ENCODE measurements around the gene PTPRT.

The PTPRT gene

GRCh38 chr20:43229696-43230095 lies 40.0 kb upstream of the PTPRT start:
- no peak for DNase-seq (ENCODE audit: extremely low spot score)
- TF ChIP-seq, protein P1, sequence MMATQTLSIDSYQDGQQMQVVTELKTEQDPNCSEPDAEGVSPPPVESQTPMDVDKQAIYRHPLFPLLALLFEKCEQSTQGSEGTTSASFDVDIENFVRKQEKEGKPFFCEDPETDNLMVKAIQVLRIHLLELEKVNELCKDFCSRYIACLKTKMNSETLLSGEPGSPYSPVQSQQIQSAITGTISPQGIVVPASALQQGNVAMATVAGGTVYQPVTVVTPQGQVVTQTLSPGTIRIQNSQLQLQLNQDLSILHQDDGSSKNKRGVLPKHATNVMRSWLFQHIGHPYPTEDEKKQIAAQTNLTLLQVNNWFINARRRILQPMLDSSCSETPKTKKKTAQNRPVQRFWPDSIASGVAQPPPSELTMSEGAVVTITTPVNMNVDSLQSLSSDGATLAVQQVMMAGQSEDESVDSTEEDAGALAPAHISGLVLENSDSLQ (IDR thresholded peaks at IDR 0.05), result no peak
- TF ChIP-seq FOXK2 (IDR thresholded peaks at IDR 0.05), result no peak
- TF ChIP-seq LEF1 (IDR thresholded peaks at IDR 0.05; ENCODE audit: borderline replicate concordance), result no peak
- TF ChIP-seq FOXA1 (IDR thresholded peaks at IDR 0.05), result no peak
- no peak for TF ChIP-seq BHLHE40 (IDR thresholded peaks at IDR 0.05; ENCODE audit: borderline replicate concordance)
- TF ChIP-seq NFRKB (IDR thresholded peaks at IDR 0.05), result no peak
- no peak for TF ChIP-seq SUZ12 (IDR thresholded peaks at IDR 0.05)
- TF ChIP-seq ELF4 (IDR thresholded peaks at IDR 0.05), result no peak
- no peak for TF ChIP-seq ZNF384 (IDR thresholded peaks at IDR 0.05)
- no peak for TF ChIP-seq SP1 (IDR thresholded peaks at IDR 0.05)
- TF ChIP-seq CTBP1 (IDR thresholded peaks at IDR 0.05; ENCODE audit: borderline replicate concordance), result no peak
- no peak for TF ChIP-seq ARNT (IDR thresholded peaks at IDR 0.05)
- TF ChIP-seq TARDBP (IDR thresholded peaks at IDR 0.05), result no peak
- no peak for TF ChIP-seq HDGF (IDR thresholded peaks at IDR 0.05; ENCODE audit: borderline replicate concordance)
- TF ChIP-seq L3MBTL2 (conservative IDR thresholded peaks at IDR 0.05), result no peak
- no peak for TF ChIP-seq FOXM1 (IDR thresholded peaks at IDR 0.05; ENCODE audit: borderline replicate concordance)
- ChIA-PET CTCF (no interaction called here), POLR2A (no interaction called here)

- DNase-seq (ENCODE audit: extremely low spot score), result no peak
- TF ChIP-seq SP1 (IDR thresholded peaks at IDR 0.05) (no peak), CTBP1 (IDR thresholded peaks at IDR 0.05; ENCODE audit: borderline replicate concordance) (no peak), FOXA1 (IDR thresholded peaks at IDR 0.05) (no peak), L3MBTL2 (conservative IDR thresholded peaks at IDR 0.05) (no peak), LEF1 (IDR thresholded peaks at IDR 0.05; ENCODE audit: borderline replicate concordance) (no peak), ZNF384 (IDR thresholded peaks at IDR 0.05) (no peak), HDGF (IDR thresholded peaks at IDR 0.05; ENCODE audit: borderline replicate concordance) (no peak), NFRKB (IDR thresholded peaks at IDR 0.05) (no peak)
- TF ChIP-seq, protein P1 (IDR thresholded peaks at IDR 0.05), result no peak
- CTCF ChIA-PET, result no interaction called here
- POLR2A ChIA-PET, result no interaction called here
Observed at GRCh38 chr20:43220612-43221011, 30.9 kb upstream of the PTPRT start.

DNA sequence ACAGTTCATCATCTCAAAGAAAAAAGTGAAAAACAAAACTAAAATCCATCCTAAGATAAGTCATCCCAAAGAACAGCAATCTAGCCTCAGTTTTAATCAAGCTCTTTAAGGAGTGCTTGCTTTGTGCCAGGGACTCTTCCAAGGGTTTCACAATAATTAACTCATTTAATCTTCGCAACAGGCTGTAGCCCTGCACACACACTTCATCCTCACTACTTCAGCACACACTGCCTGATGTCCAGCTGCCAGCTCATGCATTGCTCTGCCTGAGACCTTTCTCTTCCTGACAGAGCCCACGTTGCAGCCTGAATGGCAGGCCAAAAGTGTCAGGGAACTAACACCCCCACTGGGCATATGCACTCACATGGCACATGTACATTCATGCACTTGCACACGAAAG lies 21.2 kb upstream of the PTPRT start:
- ChIA-PET CTCF (no interaction called here), POLR2A (no interaction called here)
- DNase-seq (ENCODE audit: extremely low spot score), result no peak
- no peak for TF ChIP-seq LEF1 (IDR thresholded peaks at IDR 0.05; ENCODE audit: borderline replicate concordance)
- no peak for TF ChIP-seq HDGF (IDR thresholded peaks at IDR 0.05; ENCODE audit: borderline replicate concordance)
- no peak for TF ChIP-seq ARNT (IDR thresholded peaks at IDR 0.05)
- no peak for TF ChIP-seq FOXA1 (IDR thresholded peaks at IDR 0.05)
- TF ChIP-seq BHLHE40 (IDR thresholded peaks at IDR 0.05; ENCODE audit: borderline replicate concordance), result no peak
- no peak for TF ChIP-seq TARDBP (IDR thresholded peaks at IDR 0.05)
- TF ChIP-seq FOXK2 (IDR thresholded peaks at IDR 0.05), result no peak
- TF ChIP-seq, protein P1 (IDR thresholded peaks at IDR 0.05), result no peak
- no peak for TF ChIP-seq SUZ12 (IDR thresholded peaks at IDR 0.05)
- no peak for TF ChIP-seq ZNF384 (IDR thresholded peaks at IDR 0.05)
- no peak for TF ChIP-seq ELF4 (IDR thresholded peaks at IDR 0.05)
- no peak for TF ChIP-seq NFRKB (IDR thresholded peaks at IDR 0.05)
- TF ChIP-seq SP1 (IDR thresholded peaks at IDR 0.05), result no peak
- TF ChIP-seq FOXM1 (IDR thresholded peaks at IDR 0.05; ENCODE audit: borderline replicate concordance), result no peak
- TF ChIP-seq L3MBTL2 (conservative IDR thresholded peaks at IDR 0.05), result no peak
- no peak for TF ChIP-seq CTBP1 (IDR thresholded peaks at IDR 0.05; ENCODE audit: borderline replicate concordance)

- ChIA-PET POLR2A (no interaction called here), CTCF (no interaction called here)
- TF ChIP-seq, protein P1 (IDR thresholded peaks at IDR 0.05), result no peak
- no peak for TF ChIP-seq LEF1 (IDR thresholded peaks at IDR 0.05; ENCODE audit: borderline replicate concordance)
- TF ChIP-seq BHLHE40 (IDR thresholded peaks at IDR 0.05; ENCODE audit: borderline replicate concordance), result no peak
- TF ChIP-seq SP1 (IDR thresholded peaks at IDR 0.05), result no peak
- TF ChIP-seq FOXK2 (IDR thresholded peaks at IDR 0.05), result no peak
- no peak for TF ChIP-seq TARDBP (IDR thresholded peaks at IDR 0.05)
- no peak for TF ChIP-seq ARNT (IDR thresholded peaks at IDR 0.05)
- no peak for TF ChIP-seq FOXA1 (IDR thresholded peaks at IDR 0.05)
- TF ChIP-seq SUZ12 (IDR thresholded peaks at IDR 0.05), result no peak
- no peak for TF ChIP-seq CTBP1 (IDR thresholded peaks at IDR 0.05; ENCODE audit: borderline replicate concordance)
- TF ChIP-seq NFRKB (IDR thresholded peaks at IDR 0.05), result no peak
- TF ChIP-seq ELF4 (IDR thresholded peaks at IDR 0.05), result no peak
- TF ChIP-seq ZNF384 (IDR thresholded peaks at IDR 0.05), result no peak
- no peak for TF ChIP-seq HDGF (IDR thresholded peaks at IDR 0.05; ENCODE audit: borderline replicate concordance)
- no peak for TF ChIP-seq FOXM1 (IDR thresholded peaks at IDR 0.05; ENCODE audit: borderline replicate concordance)
- no peak for TF ChIP-seq L3MBTL2 (conservative IDR thresholded peaks at IDR 0.05)
- no peak for DNase-seq (ENCODE audit: extremely low spot score)
Observed at GRCh38 chr20:43209831-43210230, 20.1 kb upstream of the PTPRT start.

DNA sequence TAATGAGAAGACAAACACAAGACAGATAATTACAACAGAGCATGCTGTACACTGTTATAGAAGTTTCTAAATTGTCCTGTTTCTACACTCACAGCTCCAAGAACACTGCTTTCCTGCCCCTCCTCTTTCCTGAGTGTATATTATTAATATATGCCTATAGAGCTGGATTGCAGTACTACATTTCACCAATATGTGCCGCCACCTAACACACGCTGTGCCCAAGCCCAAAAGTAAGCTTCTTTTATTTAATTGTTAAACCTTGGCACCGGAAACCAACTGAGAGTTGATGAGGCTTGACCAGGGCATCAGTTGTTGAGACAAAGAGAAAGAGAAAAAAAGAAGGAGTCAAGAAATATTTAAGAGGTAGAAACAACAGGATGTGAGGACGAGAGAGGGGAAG lies 16.0 kb upstream of the PTPRT start:
- TF ChIP-seq ZNF384 (IDR thresholded peaks at IDR 0.05) (no peak), FOXM1 (IDR thresholded peaks at IDR 0.05; ENCODE audit: borderline replicate concordance) (no peak), LEF1 (IDR thresholded peaks at IDR 0.05; ENCODE audit: borderline replicate concordance) (no peak), BHLHE40 (IDR thresholded peaks at IDR 0.05; ENCODE audit: borderline replicate concordance) (no peak), FOXK2 (IDR thresholded peaks at IDR 0.05) (no peak)
- POLR2A ChIA-PET, result no interaction called here
- no peak for DNase-seq (ENCODE audit: extremely low spot score)
- CTCF ChIA-PET, result interaction anchor here (0.5 kb wide), 1 partner anchor 1855 kb away, joined by 3 read pairs; no protein-coding TSS in a partner anchor

GRCh38 chr20:43202100-43202499 lies 12.4 kb upstream of the PTPRT start:
- CTCF ChIA-PET, result no interaction called here

More at GRCh38 chr20:43202100-43202499, 12.4 kb upstream of the PTPRT start:
- POLR2A ChIA-PET, result no interaction called here
- no peak for TF ChIP-seq FOXK2 (IDR thresholded peaks at IDR 0.05)
- no peak for TF ChIP-seq ZNF384 (IDR thresholded peaks at IDR 0.05)
- no peak for TF ChIP-seq SUZ12 (IDR thresholded peaks at IDR 0.05)
- TF ChIP-seq, protein P1 (IDR thresholded peaks at IDR 0.05), result no peak
- no peak for TF ChIP-seq L3MBTL2 (conservative IDR thresholded peaks at IDR 0.05)
- no peak for TF ChIP-seq FOXM1 (IDR thresholded peaks at IDR 0.05; ENCODE audit: borderline replicate concordance)
- no peak for TF ChIP-seq BHLHE40 (IDR thresholded peaks at IDR 0.05; ENCODE audit: borderline replicate concordance)
- TF ChIP-seq NFRKB (IDR thresholded peaks at IDR 0.05), result no peak
- no peak for TF ChIP-seq CTBP1 (IDR thresholded peaks at IDR 0.05; ENCODE audit: borderline replicate concordance)
- no peak for TF ChIP-seq TARDBP (IDR thresholded peaks at IDR 0.05)
- TF ChIP-seq LEF1 (IDR thresholded peaks at IDR 0.05; ENCODE audit: borderline replicate concordance), result no peak
- TF ChIP-seq FOXA1 (IDR thresholded peaks at IDR 0.05), result no peak
- TF ChIP-seq ELF4 (IDR thresholded peaks at IDR 0.05), result no peak
- TF ChIP-seq HDGF (IDR thresholded peaks at IDR 0.05; ENCODE audit: borderline replicate concordance), result no peak
- TF ChIP-seq ARNT (IDR thresholded peaks at IDR 0.05), result no peak
- no peak for TF ChIP-seq SP1 (IDR thresholded peaks at IDR 0.05)
- no peak for DNase-seq (ENCODE audit: extremely low spot score)
